GM21367 (cell line): ENCODE results near the gene TMC6.
"Not testable (repeated sequence)": the region's sequence is repeated elsewhere in the genome, so short reads cannot be mapped to it uniquely, and the experiment has no call there.

Source experiments
- ATAC-seq: cut with Tn5 transposase; IDR thresholded peaks from one replicate; pipeline ENCODE4 v1.9.1; 2021; ENCODE audit not compliant: unreplicated experiment

TMC6 gene

DNA sequence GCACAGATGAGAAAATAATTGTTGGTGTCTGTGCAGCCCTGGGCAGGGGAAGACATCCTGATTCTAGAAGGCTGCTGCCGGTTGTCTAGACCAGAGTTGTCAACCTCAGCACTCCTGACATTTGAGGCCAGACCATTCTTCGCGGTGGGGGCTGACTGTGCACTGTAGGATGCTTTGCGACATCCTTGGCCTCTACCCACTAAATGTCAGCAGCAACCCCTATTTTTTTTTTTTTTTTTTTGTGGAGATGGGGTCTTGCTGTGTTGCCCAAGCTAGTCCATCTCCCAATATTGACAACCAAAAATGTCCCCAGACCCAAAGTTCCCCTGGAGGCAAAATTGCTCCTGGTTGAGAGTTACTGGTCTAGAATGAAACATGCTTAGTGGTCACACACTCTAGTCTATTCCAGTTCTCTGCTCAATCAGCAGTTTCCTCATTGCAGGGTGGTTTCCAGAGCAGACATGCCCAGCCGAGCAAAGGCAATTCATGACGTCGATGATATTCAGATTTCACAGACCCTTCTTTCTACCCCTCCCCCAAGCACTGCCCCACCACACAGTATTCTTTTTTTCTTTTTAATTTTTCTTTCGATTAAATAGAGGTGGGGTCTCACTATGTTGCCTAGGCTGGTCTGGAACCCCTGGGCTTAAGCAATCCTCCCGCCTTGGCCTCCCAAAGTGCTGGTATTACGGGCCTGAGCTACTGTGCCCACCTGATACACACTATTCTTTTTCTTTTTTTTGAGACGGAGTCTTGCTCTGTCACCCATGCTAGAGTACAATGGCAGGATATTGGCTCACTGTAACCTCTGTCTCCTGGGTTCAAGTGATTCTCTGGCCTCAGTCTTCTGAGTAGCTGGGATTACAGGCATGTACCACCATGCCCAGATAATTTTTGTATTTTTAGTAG, 26.6 kb upstream of the TMC6 start:
- ATAC-seq, result peak; percentile 34

DNA sequence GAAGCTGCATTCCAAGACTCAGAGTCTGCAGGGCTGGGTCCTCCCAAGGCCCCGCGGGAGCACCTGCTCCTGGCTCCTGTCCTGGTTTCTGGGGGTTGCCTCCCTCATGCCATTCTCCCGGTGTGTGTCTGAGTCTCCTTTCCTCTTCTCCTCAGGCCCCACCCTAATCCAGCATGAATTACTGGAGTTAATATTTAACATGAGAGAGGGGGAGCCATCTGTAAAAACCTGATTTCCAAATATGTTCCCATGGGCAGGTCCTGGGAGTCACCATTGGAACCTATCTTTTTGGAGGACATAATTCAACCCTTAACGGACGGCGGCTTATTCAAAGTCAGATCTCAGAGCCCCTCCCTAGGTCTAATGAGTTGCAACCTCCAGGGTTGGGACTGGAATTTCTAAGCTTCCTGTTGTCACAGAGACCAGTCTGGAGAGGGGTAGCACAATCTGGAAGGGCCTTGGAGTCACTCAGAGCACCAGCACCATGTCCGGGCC, 23.0 kb upstream of the TMC6 start:
- no peak for ATAC-seq

DNA sequence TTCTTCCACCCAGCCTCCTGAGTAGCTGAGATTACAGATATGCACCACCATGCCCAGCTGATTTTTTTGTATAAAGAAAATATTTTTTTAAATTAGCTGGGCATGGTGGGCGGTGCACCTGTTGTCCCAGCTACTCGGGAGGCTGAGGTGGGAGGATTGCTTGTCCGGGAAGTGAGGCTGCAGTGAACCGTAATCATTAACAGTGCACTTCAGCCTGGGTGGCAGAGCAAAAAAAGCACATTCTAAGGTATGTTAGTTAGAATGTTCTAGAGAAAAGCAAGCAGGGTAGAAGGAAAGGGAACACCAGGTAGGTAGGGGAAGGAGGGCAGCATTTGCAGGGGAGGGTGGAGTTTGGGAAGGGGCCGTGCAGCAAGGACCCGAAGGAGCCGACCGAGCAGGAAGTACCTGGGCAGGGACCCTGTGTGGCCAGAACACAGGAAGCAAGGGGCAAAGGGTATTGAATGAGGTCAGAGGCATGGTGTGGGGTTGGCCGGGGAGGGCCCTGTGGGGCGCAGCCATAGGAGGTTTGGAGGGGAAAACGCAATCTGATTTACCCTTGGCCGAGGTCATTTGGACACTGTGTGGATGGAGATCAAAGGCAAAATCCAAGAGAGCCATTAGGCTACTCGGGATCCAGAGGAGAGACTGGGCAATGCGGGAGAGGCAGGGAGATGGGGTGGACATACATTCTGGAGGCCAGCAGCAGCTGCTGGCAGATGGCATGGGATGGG, 19.9 kb upstream of the TMC6 start:
- ATAC-seq, result no peak

DNA sequence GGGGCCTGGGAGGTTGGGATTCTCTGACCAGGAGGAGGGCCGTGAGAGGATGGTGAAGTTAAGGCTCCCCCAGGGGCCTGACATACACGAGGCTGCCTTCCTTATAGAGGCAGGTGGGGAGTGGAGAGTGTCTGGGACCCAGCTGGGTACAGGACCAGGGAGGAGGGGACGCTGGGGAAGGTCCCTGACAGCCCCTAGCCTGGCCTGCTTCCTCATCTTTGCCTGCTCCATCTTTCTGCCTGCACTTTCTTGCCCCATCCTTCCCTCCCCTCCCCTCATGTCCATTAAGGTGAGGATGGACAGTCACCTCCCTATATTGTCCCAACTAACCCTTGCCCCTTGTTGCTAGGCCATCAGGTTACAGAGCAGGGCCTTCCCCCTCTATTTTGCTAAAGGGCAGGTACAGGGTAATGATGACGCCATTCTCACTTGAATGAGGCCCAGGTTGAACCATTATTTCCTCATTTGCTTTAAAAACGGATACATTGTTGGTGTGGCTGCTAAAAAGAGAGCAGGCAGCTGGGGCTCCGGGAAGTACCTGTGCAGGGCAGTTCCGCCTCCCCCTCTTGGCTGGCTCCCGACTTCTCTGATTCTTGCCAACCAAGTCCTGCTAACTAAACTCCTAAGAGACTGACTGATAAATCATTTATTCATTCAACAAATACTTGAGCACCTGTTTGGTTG, 18.9 kb upstream of the TMC6 start:
- peak; percentile 25 for ATAC-seq

DNA sequence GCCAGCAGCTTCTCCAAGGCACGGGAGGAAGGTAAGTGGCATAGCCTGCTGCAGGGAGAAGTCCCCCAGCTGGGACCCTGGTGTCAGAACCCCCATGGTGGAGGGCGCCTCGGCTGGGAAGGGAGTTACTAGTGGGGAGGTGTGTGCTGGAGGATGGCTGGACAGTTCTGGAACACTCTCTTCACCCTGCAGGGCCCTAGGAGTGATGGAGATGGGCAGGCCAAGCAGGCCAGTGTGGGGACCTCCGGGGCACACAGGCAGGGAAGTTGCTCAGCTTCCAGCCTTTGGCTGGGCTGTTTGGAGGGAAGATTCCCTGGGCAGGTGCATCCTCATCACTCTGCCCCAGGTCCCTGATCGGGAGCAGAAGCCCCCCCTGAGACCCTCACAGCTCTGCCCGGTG, 18.3 kb upstream of the TMC6 start:
- ATAC-seq, result no peak

DNA sequence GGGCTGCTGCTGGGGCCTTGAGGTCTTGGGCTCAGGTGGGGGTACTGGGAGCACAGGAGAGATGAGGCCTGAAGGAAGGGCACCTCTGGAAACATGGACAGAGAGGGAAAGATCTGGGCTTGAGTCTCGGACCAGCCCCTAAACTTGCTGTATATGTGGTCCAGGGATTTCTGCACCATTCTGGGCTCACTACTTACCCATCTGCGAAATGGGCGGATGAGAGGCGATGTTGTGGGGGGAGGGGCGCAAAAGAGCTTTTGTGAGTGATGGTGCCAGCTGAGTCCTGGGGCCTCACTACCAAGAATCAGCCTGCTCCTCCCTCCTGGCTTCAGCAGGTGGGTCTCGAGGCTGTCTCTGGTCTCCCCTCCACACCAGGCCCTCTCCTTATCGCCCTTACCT, 17.9 kb upstream of the TMC6 start:
- ATAC-seq, result no peak

DNA sequence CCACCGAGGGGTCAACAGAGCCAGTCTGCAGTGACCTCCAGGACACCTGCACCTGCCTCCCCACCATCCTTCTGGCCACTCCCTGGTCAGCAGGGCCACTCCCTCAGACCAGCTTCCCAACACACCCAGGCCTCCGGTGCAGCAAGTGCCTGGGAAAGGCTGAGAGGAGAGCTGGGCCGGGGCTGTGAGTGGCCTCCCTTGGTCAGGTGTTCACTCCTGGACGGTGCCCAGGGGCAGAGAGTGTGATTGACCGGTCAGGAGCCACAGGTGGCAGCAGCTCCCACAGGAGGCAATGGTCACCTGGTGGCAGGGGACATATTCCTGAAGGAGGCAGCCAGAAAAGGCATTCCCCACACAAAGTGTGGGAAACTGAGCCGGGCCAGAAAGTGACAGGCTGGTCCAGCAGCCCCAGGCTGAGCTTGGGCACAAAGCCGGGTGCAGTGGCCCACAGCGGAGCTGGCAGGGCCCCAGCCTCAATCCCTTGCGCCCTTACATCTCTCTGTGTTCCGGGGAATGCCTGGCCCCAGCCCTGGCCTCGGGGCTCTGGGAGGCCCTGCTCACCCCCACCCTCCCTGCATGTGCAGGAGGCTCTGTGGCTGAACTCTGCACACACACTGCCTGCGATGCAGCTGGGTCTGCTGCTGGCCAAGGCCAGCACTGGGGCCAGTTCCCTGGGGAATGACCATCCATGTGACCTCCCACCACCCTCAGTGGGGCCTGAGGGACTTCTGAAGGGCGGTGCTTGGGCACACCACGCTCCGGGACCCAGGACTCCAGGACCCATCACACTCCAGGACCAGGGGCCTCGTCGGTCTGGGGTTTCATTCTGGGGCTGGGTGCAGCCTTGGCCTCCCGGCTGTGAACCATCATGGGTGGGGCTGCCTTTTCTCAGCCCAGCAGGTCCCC, 16.4 kb upstream of the TMC6 start:
- no peak for ATAC-seq

DNA sequence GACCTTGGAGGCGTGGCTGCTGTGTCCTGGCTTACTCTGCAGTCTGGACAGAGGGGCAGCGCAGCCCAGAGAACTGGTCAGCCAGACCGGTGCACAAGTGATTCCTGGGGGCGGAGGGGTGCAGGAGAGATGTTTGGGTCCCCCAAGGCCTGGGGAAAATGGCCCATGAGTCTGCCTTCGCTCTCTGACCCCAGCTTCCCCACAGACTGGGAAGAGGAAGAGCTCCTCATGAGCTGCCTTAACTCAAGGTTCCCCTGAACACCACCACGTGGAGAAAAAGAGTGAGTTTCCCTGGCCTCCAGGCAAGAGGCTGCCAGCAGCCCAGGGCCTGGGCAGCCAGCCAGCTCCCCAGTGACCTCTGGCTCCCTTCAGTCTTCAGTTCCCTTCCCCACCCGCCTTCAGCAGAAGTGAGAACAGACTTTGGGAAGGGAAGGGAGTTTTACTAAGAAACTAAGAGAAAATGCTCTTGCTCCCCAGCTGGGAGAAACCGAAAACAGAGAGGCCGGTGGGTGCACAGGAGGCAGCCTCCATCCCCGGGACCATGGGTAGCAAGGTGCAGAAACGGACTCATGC, 15.7 kb upstream of the TMC6 start:
- no peak for ATAC-seq

DNA sequence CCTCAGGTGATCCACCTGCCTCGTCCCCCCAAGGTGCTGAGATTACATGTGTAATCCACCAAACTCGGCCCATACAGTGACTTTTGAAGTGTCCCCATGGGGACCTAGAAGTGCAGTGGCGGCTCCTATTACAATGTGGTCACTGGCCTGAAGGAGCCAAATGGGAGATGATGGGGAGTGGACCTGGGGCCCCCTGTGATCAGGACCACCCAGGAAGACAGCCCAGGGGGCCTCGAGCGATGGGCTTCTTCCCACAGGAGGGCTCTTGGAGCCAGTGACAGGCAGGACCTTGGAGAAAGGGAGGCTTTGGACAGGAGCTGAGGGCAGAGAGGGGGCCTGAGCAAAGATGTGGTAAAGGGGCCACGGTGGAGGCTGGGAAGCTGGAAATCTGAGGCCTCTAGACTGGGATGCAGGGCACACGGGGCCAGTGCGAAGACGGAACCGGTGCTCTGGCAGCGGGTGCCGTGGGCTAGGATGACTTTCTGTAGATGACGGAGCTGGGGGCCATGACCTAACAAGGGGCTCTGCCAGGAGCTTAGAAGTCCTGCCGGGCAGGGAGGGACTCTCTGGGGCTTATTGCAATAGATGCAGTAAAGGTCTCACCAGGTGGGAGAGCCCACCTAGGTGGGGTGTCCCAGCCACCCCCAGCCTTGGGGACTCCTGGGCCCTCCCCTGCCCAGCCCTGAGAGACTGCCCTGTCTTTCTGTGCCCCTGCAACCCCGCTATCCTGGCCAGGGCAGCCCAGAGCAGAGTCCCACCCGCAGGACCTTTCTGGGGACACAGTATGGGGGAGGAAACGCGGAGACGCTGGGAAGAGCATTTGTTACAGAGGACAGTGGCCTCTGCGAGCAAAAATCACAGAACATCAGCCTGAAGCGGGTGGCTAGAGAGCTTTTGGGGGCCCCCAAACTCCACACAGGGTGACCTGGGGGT, 14.9 kb upstream of the TMC6 start:
- no peak for ATAC-seq

DNA sequence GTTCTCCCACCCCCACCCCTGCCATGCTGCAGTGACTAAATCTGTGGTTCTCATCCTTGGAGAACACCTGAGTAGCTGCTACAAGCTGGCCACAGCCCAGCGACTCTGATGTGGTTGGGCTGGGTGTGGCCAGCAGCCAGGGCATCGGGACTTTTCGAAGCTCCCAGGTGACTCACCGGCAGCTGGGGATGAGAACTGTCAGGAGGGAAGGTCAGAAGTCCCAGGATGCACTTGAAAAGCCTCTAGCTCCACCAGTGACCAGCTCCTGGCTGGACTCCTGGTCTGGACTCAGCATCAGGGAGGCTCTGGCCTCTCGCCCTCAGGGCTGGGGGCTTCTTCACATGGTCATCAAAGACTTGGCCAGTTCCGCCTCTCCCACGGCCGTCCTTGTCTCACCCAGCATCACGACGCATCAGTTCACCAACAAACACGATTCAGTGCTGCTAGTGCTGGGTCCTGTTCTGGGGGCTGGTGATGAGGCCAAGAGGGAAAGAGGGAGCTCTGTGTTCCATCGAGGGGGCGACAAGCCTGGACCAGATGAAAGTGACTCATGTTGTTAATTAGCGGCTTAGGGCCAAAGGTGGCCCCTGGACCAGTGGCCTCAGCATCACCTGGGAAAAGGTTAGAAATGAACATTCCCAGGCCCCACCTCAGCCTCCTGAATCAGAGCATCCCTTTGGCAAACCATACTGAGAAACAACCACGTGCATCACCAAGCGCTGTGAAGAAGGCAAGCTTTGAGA, 13.7 kb upstream of the TMC6 start:
- ATAC-seq, result no peak

DNA sequence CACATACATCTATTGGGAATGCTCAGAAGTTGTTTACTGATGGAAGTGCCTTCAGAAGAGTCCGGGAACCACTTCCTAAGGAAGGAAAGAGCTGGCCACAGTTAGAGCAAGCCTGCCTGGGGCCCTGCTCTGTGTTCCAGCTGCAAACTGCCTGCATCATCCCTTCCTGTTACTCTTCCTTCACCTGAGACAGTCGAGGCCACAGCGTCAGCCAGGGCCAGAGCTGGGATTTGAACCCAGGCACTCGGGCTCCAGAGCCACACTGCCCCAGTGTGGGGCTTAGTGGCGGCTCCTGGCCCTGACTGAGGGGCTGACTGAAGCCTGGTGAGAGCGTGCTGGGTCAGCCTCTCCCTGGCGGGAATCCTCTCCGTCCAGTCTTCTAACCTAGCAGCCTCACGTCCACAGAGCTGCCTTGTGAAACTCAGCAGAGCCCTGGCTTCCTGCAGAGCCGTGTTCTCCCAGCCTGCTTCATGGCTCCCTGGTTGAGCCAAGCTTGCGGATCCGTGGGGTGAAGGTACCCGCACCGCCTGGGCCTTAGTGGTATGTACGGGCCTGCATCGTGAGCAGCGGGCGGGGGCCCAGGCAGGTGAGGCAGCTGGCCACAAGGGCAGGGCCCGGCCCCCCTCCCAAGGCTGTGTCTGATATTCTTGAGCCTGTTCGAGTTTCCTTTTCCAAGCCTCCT, 13.0 kb upstream of the TMC6 start:
- ATAC-seq, result no peak

DNA sequence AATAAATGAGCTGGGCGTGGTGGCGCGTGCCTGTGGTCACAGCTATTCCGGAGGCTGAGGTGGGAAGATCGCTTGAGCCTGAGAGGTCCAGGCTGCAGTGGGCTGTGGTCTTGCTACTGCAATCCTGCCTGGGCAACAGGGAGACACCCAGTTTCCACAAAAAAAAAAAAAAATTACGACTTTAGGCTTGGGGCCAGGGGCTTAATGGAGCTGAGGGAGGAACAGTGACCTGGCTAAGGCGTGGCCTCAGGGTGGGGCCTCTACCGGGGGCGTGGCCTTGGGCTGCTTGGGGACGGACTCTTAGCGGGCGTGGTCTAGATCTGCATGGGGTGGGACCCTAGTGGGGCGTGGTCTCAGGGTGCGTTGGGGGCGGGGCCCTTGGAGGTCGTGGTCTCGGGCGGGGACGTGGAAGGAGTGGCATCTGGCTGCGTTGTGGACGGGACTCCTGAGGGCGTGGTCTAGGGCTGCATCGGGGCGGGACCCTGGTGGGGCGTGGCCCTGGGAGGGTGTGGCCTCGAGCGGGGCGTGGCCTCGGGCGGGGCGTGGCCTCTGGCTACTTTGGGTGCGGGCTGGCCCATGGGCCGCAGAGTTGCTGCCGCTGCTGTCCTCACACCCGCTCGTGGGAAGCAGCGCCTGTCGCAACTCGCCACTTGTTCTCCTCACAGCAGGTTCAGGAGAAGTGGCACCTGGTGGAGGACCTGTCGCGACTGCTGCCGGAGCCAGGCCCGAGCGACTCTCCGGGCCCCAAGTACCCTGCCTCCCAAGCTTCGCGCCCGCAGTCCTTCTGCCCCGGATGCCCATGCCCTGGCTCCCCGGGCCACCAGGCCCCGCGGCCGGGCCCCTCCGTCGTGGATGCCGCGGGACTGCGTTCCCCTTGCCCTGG, 11.9 kb upstream of the TMC6 start:
- ATAC-seq, result peak; percentile 62

DNA sequence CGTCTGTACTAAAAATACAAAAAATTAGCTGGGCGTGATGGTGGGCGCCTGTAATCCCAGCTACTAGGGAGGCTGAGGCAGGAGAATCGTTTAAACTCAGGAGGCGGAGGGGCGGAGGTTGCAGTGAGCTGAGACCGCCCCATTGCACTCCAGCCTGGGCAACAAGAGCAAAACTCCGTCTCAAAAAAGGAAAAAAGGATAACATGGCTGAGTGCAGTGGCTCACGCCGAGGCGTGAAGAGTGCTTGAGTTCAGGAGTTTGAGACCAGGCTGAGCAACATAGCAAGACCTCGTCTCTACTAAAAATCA, 11.3 kb upstream of the TMC6 start:
- not testable (repeated sequence) for ATAC-seq

DNA sequence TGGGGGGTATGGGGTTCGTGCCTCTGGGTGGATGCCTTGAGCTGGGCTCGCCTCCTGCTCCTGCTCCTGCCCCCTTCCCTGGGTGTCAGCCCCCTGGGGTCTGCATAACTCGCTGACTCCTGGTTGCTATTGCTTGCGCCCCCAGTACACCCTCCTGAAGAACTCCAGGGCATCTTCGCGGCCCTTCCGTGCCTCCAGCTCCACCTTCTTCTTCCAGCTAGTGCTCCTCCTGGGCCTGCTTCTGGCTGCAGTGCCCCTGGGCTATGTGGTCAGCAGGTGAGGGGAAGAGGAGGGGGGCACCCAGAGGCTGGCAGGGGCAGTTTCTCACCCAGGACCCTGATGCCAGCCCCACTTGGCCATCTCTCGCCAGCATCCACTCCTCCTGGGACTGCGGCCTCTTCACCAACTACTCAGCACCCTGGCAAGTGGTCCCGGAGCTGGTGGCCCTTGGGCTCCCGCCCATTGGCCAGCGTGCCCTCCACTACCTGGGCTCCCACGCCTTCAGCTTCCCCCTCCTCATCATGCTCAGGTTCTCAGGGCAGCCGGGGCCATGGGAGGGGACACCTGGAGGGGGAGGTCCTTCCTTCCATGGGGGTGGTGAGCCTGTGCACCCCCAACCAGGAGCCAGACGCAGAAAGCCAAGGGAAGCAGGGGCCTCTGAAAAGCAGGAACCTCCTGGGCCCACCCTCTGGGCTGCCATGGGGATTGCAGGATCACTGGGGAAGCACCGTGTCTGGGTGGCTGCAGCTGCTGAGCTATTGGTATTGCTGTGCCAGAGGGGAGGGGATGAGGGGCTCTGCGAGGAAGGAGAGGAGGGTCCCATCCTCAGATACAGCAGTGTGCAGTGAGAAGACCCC, 9.9 kb upstream of the TMC6 start:
- no peak for ATAC-seq

DNA sequence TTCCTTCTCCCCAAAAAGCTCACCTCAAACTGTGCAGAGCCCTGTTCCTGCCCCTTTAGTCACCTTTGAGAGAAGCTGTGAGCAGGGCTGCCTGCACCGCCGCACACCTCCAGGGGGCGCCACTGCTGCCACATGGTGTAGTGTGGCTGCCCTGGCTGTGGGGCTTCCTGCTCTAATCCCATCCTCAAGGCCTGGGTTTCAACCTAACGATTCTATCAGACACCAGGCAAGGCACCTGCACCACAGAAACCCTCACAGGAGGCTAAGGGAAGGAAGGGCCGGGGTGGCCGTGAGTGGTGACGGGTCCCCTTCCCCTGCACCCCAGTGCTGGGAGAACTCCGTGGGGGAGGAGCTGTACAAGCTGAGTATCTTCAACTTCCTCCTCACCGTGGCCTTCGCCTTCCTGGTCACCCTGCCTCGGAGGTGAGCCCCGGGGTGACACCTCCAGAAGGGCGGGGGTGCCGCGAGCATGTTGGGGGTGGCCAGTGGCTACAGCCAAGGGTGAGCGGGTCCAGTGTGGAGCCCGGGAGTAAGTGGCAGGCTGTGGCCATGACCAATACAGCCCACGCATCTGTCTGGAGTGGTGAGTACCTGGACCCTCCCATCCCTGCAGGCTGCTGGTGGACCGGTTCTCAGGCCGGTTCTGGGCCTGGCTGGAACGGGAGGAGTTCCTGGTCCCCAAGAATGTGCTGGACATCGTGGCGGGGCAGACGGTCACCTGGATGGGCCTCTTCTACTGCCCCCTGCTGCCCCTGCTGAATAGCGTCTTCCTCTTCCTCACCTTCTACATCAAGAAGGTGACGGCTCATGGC, 9.0 kb upstream of the TMC6 start:
- ATAC-seq, result no peak
